Erythroblast (primary cell): ENCODE results near the gene WIF1.

Experiments
- GATA1 ChIP-seq: IDR thresholded peaks from 2 replicates; pipeline ENCODE4 v1.6.1; 2011; ENCODE audit warnings: low read depth, mild to moderate bottlenecking, control low read depth, low read length, moderate library complexity
- POLR2A ChIP-seq: IDR thresholded peaks from 2 replicates; pipeline ENCODE4 v1.6.1; 2011; ENCODE audit warnings: mild to moderate bottlenecking, low read length

- TF ChIP-seq POLR2A (no peak), GATA1 (no peak)
Measured at GRCh38 chr12:65090461-65090860, 30.6 kb downstream of the WIF1 start.
